Measurements from ENCODE around the gene CSRP1.

Gene CSRP1

GRCh38 chr1:201507360-201507675 is 395 bp upstream of the CSRP1 start:
- Histone ChIP-seq H3K4me2 (ENCODE audit: low read length) (peak overlapping the region; percentile 95), H3K79me2 (ENCODE audit: control insufficient read depth, low read length) (peaks cover 40% of the 10 kb centered on the region), H3K9me3 (ENCODE audit: control insufficient read depth, insufficient read depth, low read length) (no peaks in the 10 kb centered on the region), H3K27ac (ENCODE audit: low read depth, low read length) (peak overlapping the region; percentile 42), H3K4me3 (ENCODE audit: low read length) (peak overlapping the region; percentile 97), H3K4me1 (ENCODE audit: control insufficient read depth, low read length) (peaks cover 83% of the 10 kb centered on the region), H3K27me3 (ENCODE audit: control insufficient read depth, low read length) (no peaks in the 10 kb centered on the region), H4K20me1 (ENCODE audit: control insufficient read depth, insufficient read depth, low read depth, low read length) (0 out of 2 replicates have a peak, but pooled peaks cover 4% of the 10 kb centered on the region), H3K9me2 (replicated peaks; ENCODE audit: control insufficient read depth, low read length) (no peaks in the 10 kb centered on the region), H3F3A (ENCODE audit: control insufficient read depth, insufficient read depth) (peaks cover 15% of the 10 kb centered on the region), H3K36me3 (ENCODE audit: control insufficient read depth, low read length) (peaks cover 7% of the 10 kb centered on the region; the same call in 1 of the 2 replicates)
- TF ChIP-seq EZH2phosphoT487 (IDR thresholded peaks at IDR 0.05; ENCODE audit: borderline replicate concordance, low read length) (no peak), CTCF (IDR thresholded peaks at IDR 0.05; ENCODE audit: low read depth, low read length, poor library complexity, severe bottlenecking) (no peak)

DNA sequence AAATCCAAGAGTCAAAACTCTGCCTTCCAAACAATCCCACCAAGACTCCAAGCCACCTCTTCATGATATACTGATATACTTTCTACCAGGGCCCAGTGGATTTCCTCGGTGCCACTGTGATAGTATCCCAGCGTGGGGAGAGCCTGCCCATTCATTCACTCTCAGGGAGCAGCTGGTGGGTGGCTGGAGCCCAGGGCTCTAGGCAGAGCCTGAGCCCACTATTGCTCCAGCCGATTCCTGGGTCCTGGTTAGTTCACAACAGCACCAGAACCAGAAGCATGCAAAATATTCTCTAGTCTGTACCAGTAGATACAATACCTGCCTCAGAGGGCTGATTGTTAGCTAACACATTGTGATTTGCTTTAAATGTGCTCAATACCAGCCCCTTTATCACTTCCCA is 831 bp downstream of the CSRP1 start:
- peaks cover 43% of the 10 kb centered on the region for H3K79me2 ChIP-seq (ENCODE audit: control insufficient read depth, low read length)
- TF ChIP-seq EZH2phosphoT487 (IDR thresholded peaks at IDR 0.05; ENCODE audit: borderline replicate concordance, low read length) (no peak), CTCF (IDR thresholded peaks at IDR 0.05; ENCODE audit: low read depth, low read length, poor library complexity, severe bottlenecking) (no peak)
- no peaks in the 10 kb centered on the region for H3K27me3 ChIP-seq (ENCODE audit: control insufficient read depth, low read length)
- H3K4me3 ChIP-seq (ENCODE audit: low read length), result peak overlapping the region; percentile 97
- 0 out of 2 replicates have a peak, but pooled peaks cover 4% of the 10 kb centered on the region for H4K20me1 ChIP-seq (ENCODE audit: control insufficient read depth, insufficient read depth, low read depth, low read length)
- H3F3A ChIP-seq (ENCODE audit: control insufficient read depth, insufficient read depth), result peaks cover 15% of the 10 kb centered on the region
- H3K4me1 ChIP-seq (ENCODE audit: control insufficient read depth, low read length), result peaks cover 71% of the 10 kb centered on the region
- peak overlapping the region; percentile 42; the same call in 1 of the 2 replicates for H3K27ac ChIP-seq (ENCODE audit: low read depth, low read length)
- H3K9me3 ChIP-seq (ENCODE audit: control insufficient read depth, insufficient read depth, low read length), result no peaks in the 10 kb centered on the region
- peak overlapping the region; percentile 95 for H3K4me2 ChIP-seq (ENCODE audit: low read length)
- H3K36me3 ChIP-seq (ENCODE audit: control insufficient read depth, low read length), result peaks cover 7% of the 10 kb centered on the region; the same call in 1 of the 2 replicates
- H3K9me2 ChIP-seq (replicated peaks; ENCODE audit: control insufficient read depth, low read length), result no peaks in the 10 kb centered on the region

GRCh38 chr1:201505503-201505890 is 1.4 kb downstream of the CSRP1 start:
- Histone ChIP-seq H3K4me2 (ENCODE audit: low read length) (peak overlapping the region; percentile 95), H3K9me3 (ENCODE audit: control insufficient read depth, insufficient read depth, low read length) (no peaks in the 10 kb centered on the region), H3K36me3 (ENCODE audit: control insufficient read depth, low read length) (peaks cover 7% of the 10 kb centered on the region; the same call in 1 of the 2 replicates), H3K9me2 (replicated peaks; ENCODE audit: control insufficient read depth, low read length) (no peaks in the 10 kb centered on the region), H4K20me1 (ENCODE audit: control insufficient read depth, insufficient read depth, low read depth, low read length) (0 out of 2 replicates have a peak, but pooled peaks cover 4% of the 10 kb centered on the region), H3K27me3 (ENCODE audit: control insufficient read depth, low read length) (no peaks in the 10 kb centered on the region), H3K4me3 (ENCODE audit: low read length) (peak overlapping the region; percentile 97), H3K27ac (ENCODE audit: low read depth, low read length) (0 out of 2 replicates have a peak overlapping the region, but pooled peaks have one; percentile 42), H3F3A (ENCODE audit: control insufficient read depth, insufficient read depth) (peaks cover 15% of the 10 kb centered on the region), H3K4me1 (ENCODE audit: control insufficient read depth, low read length) (peaks cover 65% of the 10 kb centered on the region), H3K79me2 (ENCODE audit: control insufficient read depth, low read length) (peaks cover 46% of the 10 kb centered on the region)
- TF ChIP-seq EZH2phosphoT487 (IDR thresholded peaks at IDR 0.05; ENCODE audit: borderline replicate concordance, low read length) (no peak), CTCF (IDR thresholded peaks at IDR 0.05; ENCODE audit: low read depth, low read length, poor library complexity, severe bottlenecking) (no peak)
